ENCODE data around the gene LEMD1. TPM values are rescaled to one million over a fixed set of nuclear protein-coding genes. Genes with fewer than 3 reads are reported as not detected.
A peak's percentile ranks its signal among the peaks of the same experiment; 100 is the strongest.

The LEMD1 gene
- total RNA-seq, 1 experiment from 2014 or later, result 17.2 TPM

GRCh38 chr1:205458777-205459566 is 37.1 kb upstream of the LEMD1 start:
- DNase-seq, result peak; percentile 72
- TF ChIP-seq CTCF (IDR thresholded peaks at IDR 0.05; ENCODE audit: unreplicated experiment), result no peak
- H3K4me3 Mint-ChIP-seq (ENCODE audit: low read depth, unreplicated experiment), result no peak overlapping the region
- peaks cover 8% of the 10 kb centered on the region for H3K4me1 Mint-ChIP-seq (ENCODE audit: low read depth, unreplicated experiment)
- CTCF ChIA-PET, result interaction anchor here (0.6 to 1.0 kb wide), 2 partner anchors 19 to 76 kb away, joined by 4 read pairs; no protein-coding TSS in a partner anchor
- no peak overlapping the region for H3K27ac Mint-ChIP-seq (ENCODE audit: unreplicated experiment)
- peaks cover 68% of the 10 kb centered on the region for H3K27me3 Mint-ChIP-seq (ENCODE audit: unreplicated experiment)
- peaks cover 13% of the 10 kb centered on the region for H3K36me3 Mint-ChIP-seq (ENCODE audit: insufficient read depth, unreplicated experiment)
- H3K9me3 Mint-ChIP-seq (ENCODE audit: low read depth, unreplicated experiment), result no peaks in the 10 kb centered on the region
- BruUV-seq (replicated peaks), result no TSS peak
- intact Hi-C loops (cut with micrococcal nuclease; ENCODE audit: unreplicated experiment), result no loop called here

- BruUV-seq (replicated peaks), result no TSS peak
- DNase-seq, result peak; percentile 43
- intact Hi-C loops (cut with micrococcal nuclease; ENCODE audit: unreplicated experiment), result no loop called here
- H3K27me3 Mint-ChIP-seq (ENCODE audit: unreplicated experiment), result peaks cover 81% of the 10 kb centered on the region
- H3K9me3 Mint-ChIP-seq (ENCODE audit: low read depth, unreplicated experiment), result no peaks in the 10 kb centered on the region
- peaks cover 17% of the 10 kb centered on the region for H3K4me1 Mint-ChIP-seq (ENCODE audit: low read depth, unreplicated experiment)
- CTCF ChIA-PET, result interaction anchor here (1.0 to 2.2 kb wide), 6 partner anchors 13 to 28 kb away, joined by 3 to 12 read pairs (median 7); no protein-coding TSS in a partner anchor
- H3K27ac Mint-ChIP-seq (ENCODE audit: unreplicated experiment), result no peak overlapping the region
- peaks cover 13% of the 10 kb centered on the region for H3K36me3 Mint-ChIP-seq (ENCODE audit: insufficient read depth, unreplicated experiment)
- H3K4me3 Mint-ChIP-seq (ENCODE audit: low read depth, unreplicated experiment), result peak overlapping the region; percentile 7
- no peak for TF ChIP-seq CTCF (IDR thresholded peaks at IDR 0.05; ENCODE audit: unreplicated experiment)
These were observed 35.3 kb upstream of the LEMD1 start for GRCh38 chr1:205456868-205457745.

GRCh38 chr1:205456383-205456867 is 34.6 kb upstream of the LEMD1 start:
- CTCF ChIA-PET, result interaction anchor here (1.0 to 2.2 kb wide), 6 partner anchors 13 to 28 kb away, joined by 3 to 12 read pairs (median 7); no protein-coding TSS in a partner anchor
- intact Hi-C loops (cut with micrococcal nuclease; ENCODE audit: unreplicated experiment), result no loop called here
- Mint-ChIP-seq H3K27me3 (ENCODE audit: unreplicated experiment) (peaks cover 81% of the 10 kb centered on the region), H3K9me3 (ENCODE audit: low read depth, unreplicated experiment) (no peaks in the 10 kb centered on the region), H3K36me3 (ENCODE audit: insufficient read depth, unreplicated experiment) (peaks cover 15% of the 10 kb centered on the region), H3K4me3 (ENCODE audit: low read depth, unreplicated experiment) (peak overlapping the region; percentile 7), H3K27ac (ENCODE audit: unreplicated experiment) (no peak overlapping the region), H3K4me1 (ENCODE audit: low read depth, unreplicated experiment) (peaks cover 21% of the 10 kb centered on the region)
- DNase-seq, result peak; percentile 49
- no peak for TF ChIP-seq CTCF (IDR thresholded peaks at IDR 0.05; ENCODE audit: unreplicated experiment)
- BruUV-seq (replicated peaks), result no TSS peak

- no TSS peak for BruUV-seq (replicated peaks)
- Mint-ChIP-seq H3K4me1 (ENCODE audit: low read depth, unreplicated experiment) (peaks cover 28% of the 10 kb centered on the region), H3K9me3 (ENCODE audit: low read depth, unreplicated experiment) (no peaks in the 10 kb centered on the region), H3K4me3 (ENCODE audit: low read depth, unreplicated experiment) (peak within 1 kb of the TSS; percentile 7), H3K27me3 (ENCODE audit: unreplicated experiment) (peaks cover 81% of the 10 kb centered on the region), H3K27ac (ENCODE audit: unreplicated experiment) (no peak within 1 kb of the TSS), H3K36me3 (ENCODE audit: insufficient read depth, unreplicated experiment) (peaks cover 21% of the 10 kb centered on the region)
- DNase-seq, result no peak
- TF ChIP-seq CTCF (IDR thresholded peaks at IDR 0.05; ENCODE audit: unreplicated experiment), result no peak
- CTCF ChIA-PET, result interaction anchor here (1.0 to 2.2 kb wide), 6 partner anchors 12 to 30 kb away, joined by 3 to 12 read pairs (median 8); no protein-coding TSS in a partner anchor
- intact Hi-C loops (cut with micrococcal nuclease; ENCODE audit: unreplicated experiment), result no loop called here
These were observed 33.9 kb upstream of the LEMD1 start, which contains the start of gene BLACAT1 for GRCh38 chr1:205455581-205456382. Gene BLACAT1, minus strand, starts transcription at chr1:205456045.

All from Calu3 (cell line).